AG04449 (cell line): Measurements from ENCODE around the gene ERBB4.

Experiments
- CTCF ChIA-PET: fragments of 350-600 bp; formaldehyde crosslinking; extraction: SDS; loops from one replicate; lab custom pipeline; 2021; ENCODE audit warnings: antibody characterized with exemption; lab: Yijun Ruan, JAX
- POLR2A ChIA-PET: fragments of 400-600, 350-600 bp; formaldehyde crosslinking; extraction: SDS; loops from one replicate; lab custom pipeline; 2020; ENCODE audit warnings: antibody characterized with exemption, inconsistent platforms; lab: Yijun Ruan, JAX
- DNase-seq: peaks from one replicate; pipeline ENCODE4 v3.0.0-alpha.2; 2010; ENCODE audit warnings: low read depth, low spot score
- H3K4me3 ChIP-seq: 2 replicates; pipeline ENCODE4 v1.5.1; 2011; ENCODE audit warnings: low read depth, mild to moderate bottlenecking, control low read depth, low read length
- CTCF ChIP-seq: IDR thresholded peaks from one replicate; pipeline ENCODE4 v1.5.1; 2011; ENCODE audit warnings: mild to moderate bottlenecking, moderate library complexity, low read length, control low read depth, inconsistent platforms; ENCODE audit not compliant: insufficient read depth; ENCODE audit errors: missing control alignments

Gene ERBB4

GRCh38 chr2:212327171-212327809 lies 211.3 kb downstream of the ERBB4 start:
- CTCF ChIA-PET, result no interaction called here
- TF ChIP-seq CTCF, result no peak
- H3K4me3 ChIP-seq, result no peak overlapping the region
- POLR2A ChIA-PET, result no interaction called here
- DNase-seq, result no peak

GRCh38 chr2:212318636-212319035 lies 220.0 kb downstream of the ERBB4 start:
- H3K4me3 ChIP-seq, result no peak overlapping the region
- CTCF ChIA-PET, result no interaction called here
- POLR2A ChIA-PET, result no interaction called here
- DNase-seq, result no peak
- TF ChIP-seq CTCF, result no peak

GRCh38 chr2:212314680-212315079 lies 223.9 kb downstream of the ERBB4 start:
- CTCF ChIA-PET, result no interaction called here
- TF ChIP-seq CTCF, result no peak
- POLR2A ChIA-PET, result no interaction called here
- H3K4me3 ChIP-seq, result no peak overlapping the region
- no peak for DNase-seq

GRCh38 chr2:212311807-212312404 lies 226.7 kb downstream of the ERBB4 start:
- ChIA-PET POLR2A (no interaction called here), CTCF (no interaction called here)
- DNase-seq, result no peak
- no peak for TF ChIP-seq CTCF
- H3K4me3 ChIP-seq, result no peak overlapping the region

GRCh38 chr2:212299943-212300342 lies 238.7 kb downstream of the ERBB4 start:
- ChIA-PET POLR2A (no interaction called here), CTCF (no interaction called here)
- no peak for DNase-seq
- TF ChIP-seq CTCF, result no peak
- H3K4me3 ChIP-seq, result no peak overlapping the region

GRCh38 chr2:212299333-212299732 lies 239.3 kb downstream of the ERBB4 start:
- no peak overlapping the region for H3K4me3 ChIP-seq
- ChIA-PET POLR2A (no interaction called here), CTCF (no interaction called here)
- no peak for TF ChIP-seq CTCF
- no peak for DNase-seq
